NCI-H524 (cell line): ENCODE data around the gene CNOT3.
"Not testable (repeated sequence)": the region's sequence is repeated elsewhere in the genome, so short reads cannot be mapped to it uniquely, and the experiment has no call there.

Source experiments
- DNase-seq, 2 experiments: peaks; one replicate each; lab custom pipeline; 2025; lab: John Stamatoyannopoulos, UW

The CNOT3 gene

GRCh38 chr19:54169149-54169740, 31.7 kb downstream of the CNOT3 start:
- no peak for DNase-seq

- DNase-seq = not testable (repeated sequence)
Observed at GRCh38 chr19:54171736-54172431, 34.3 kb downstream of the CNOT3 start.

GRCh38 chr19:54172471-54173358, 35.2 kb downstream of the CNOT3 start, which contains the start of gene TMC4:
TSS of gene TMC4 (minus strand) at chr19:54173160. CDS start at chr19:54173117, 43 bp downstream.
- no peak for DNase-seq

- DNase-seq = no peak
Observed at GRCh38 chr19:54173359-54173699, 35.8 kb downstream of the CNOT3 start.

GRCh38 chr19:54173951-54174834, 36.6 kb downstream of the CNOT3 start:
- no peak for DNase-seq

- no peak for DNase-seq
Observed at GRCh38 chr19:54178581-54179261, 41.2 kb downstream of the CNOT3 start.

- DNase-seq = no peak
Observed at GRCh38 chr19:54179262-54179852, 41.8 kb downstream of the CNOT3 start.

- peak in 1 of 2 experiments; percentile 69 for DNase-seq
Observed at GRCh38 chr19:54179921-54180461, 42.4 kb downstream of the CNOT3 start.

- DNase-seq = no peak
Observed at GRCh38 chr19:54180691-54181091, 43.1 kb downstream of the CNOT3 start.

GRCh38 chr19:54181894-54182293, 44.3 kb downstream of the CNOT3 start:
- DNase-seq = not testable (repeated sequence)

GRCh38 chr19:54183431-54183830, 45.9 kb downstream of the CNOT3 start:
- DNase-seq = no peak

- no peak for DNase-seq
Observed at GRCh38 chr19:54186351-54186750, 48.8 kb downstream of the CNOT3 start.

GRCh38 chr19:54186934-54187381, 49.4 kb downstream of the CNOT3 start:
- DNase-seq = no peak

GRCh38 chr19:54188215-54188871, 50.8 kb downstream of the CNOT3 start:
- DNase-seq = peak in 1 of 2 experiments; percentile 29

- DNase-seq = peak in 1 of 2 experiments; percentile 78
Observed at GRCh38 chr19:54189145-54189734, 51.7 kb downstream of the CNOT3 start, which contains the start of gene MBOAT7. TSS of gene MBOAT7 (minus strand) at chr19:54189580. CDS start at chr19:54188508, 1,072 bp downstream.

- DNase-seq = peak; percentile 100
Observed at GRCh38 chr19:54189735-54190502, 52.4 kb downstream of the CNOT3 start.

GRCh38 chr19:54190503-54191010, 53.0 kb downstream of the CNOT3 start:
- DNase-seq = peak; percentile 99
